Activated naive CD4-positive, alpha-beta T cell treated with anti-CD3 and anti-CD28 coated beads, Interleukin-2, amount 50 U/mL, for 72 hours (primary cell): ENCODE measurements around the gene ADARB2. TPM values are rescaled to one million over a fixed set of nuclear protein-coding genes. Genes with fewer than 3 reads are reported as not detected.

Experiments
- ATAC-seq, 2 donors: fragments of 150-1000 bp; cut with Tn5 transposase; 2 replicates each; pipeline ENCODE4 v1.10.0; 2021; ENCODE audit warnings: mild to moderate bottlenecking in 2 of 2, moderate library complexity in 2 of 2
- DNase-seq, 2 donors: peaks; one replicate each; pipeline ENCODE4 v3.0.0; 2021 to 2022; ENCODE audit warnings: low spot score in 2 of 2
- H3K27ac Mint-ChIP-seq, 2 donors: one replicate each; pipeline ENCODE4 v1.8.0; 2022; ENCODE audit warnings: mild to moderate bottlenecking in 2 of 2, mixed read lengths in 2 of 2
- H3K36me3 Mint-ChIP-seq, 2 donors: one replicate each; pipeline ENCODE4 v1.8.0; 2022; ENCODE audit warnings: mixed read lengths in 2 of 2
- H3K9me3 Mint-ChIP-seq, 2 donors: one replicate each; pipeline ENCODE4 v1.8.0; 2022; ENCODE audit warnings: mixed read lengths in 2 of 2
- total RNA-seq, 2 donors: library from RNA; stranded (reverse); gene quantifications; one replicate each; pipeline ENCODE4 v1.2.3, GENCODE V29; 2022

The ADARB2 gene
- total RNA-seq, 2 donors from 2014 or later = 0.27 TPM; not detected in 1

GRCh38 chr10:1569208-1569607 is 168.1 kb downstream of the ADARB2 start:
- H3K27ac Mint-ChIP-seq = no peak overlapping the region
- ATAC-seq (no peak), DNase-seq (no peak)
- peaks cover 0 to 9% of the 10 kb centered on the region in 2 donors for H3K36me3 Mint-ChIP-seq
- peaks cover 9 to 12% of the 10 kb centered on the region in 2 donors for H3K9me3 Mint-ChIP-seq

DNA sequence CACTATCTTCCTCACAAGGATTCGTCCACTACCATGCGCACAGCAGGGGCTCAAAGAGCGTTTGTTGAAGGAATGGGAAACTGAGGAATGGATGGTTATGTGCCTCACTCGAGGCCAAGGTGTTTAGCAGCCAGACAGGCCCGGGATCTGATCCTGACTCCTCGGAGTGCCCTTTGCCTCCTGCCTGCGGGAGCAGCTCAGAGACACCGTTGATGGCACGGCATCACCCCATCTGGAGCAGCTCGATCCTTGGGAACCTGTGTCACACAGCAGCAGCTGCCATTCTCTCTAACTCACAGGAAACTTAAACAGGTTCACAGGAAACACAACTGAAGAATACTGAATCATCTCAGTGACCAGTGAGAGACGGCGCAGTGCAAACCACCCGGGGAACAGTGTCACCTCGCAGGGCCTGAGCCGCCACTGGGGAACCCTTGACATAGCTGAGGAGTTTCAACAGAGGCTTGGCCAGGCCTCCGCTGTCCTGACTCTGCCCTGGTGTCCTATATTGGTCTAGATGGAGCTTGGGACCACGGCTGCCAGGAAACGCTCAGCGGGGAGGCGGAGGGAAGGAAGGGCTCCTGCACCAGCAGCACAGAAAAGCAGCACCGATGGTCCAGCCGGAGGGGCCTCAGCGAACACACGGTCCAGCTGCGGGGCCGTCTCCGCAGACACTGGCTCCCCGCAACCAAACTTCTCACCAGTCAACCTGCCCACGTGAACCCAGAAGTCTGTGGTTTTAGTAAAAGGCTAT is 169.4 kb downstream of the ADARB2 start:
- Mint-ChIP-seq H3K36me3 (peaks cover 0 to 9% of the 10 kb centered on the region in 2 donors), H3K27ac (no peak overlapping the region), H3K9me3 (peaks cover 9 to 12% of the 10 kb centered on the region in 2 donors)
- ATAC-seq = no peak
- DNase-seq = peak in 1 of 2 donors; percentile 30

GRCh38 chr10:1567152-1567551 is 170.2 kb downstream of the ADARB2 start:
- no peak overlapping the region for H3K27ac Mint-ChIP-seq
- DNase-seq = peak in 1 of 2 donors; percentile 39
- no peak for ATAC-seq
- H3K9me3 Mint-ChIP-seq = peaks cover 9 to 10% of the 10 kb centered on the region in 2 donors
- peaks cover 0 to 9% of the 10 kb centered on the region in 2 donors for H3K36me3 Mint-ChIP-seq

- H3K36me3 Mint-ChIP-seq = no peaks in the 10 kb centered on the region
These were observed 172.5 kb downstream of the ADARB2 start for GRCh38 chr10:1564791-1565190.

GRCh38 chr10:1563028-1563427 is 174.3 kb downstream of the ADARB2 start:
- DNase-seq (no peak), ATAC-seq (no peak)
- no peak overlapping the region for H3K27ac Mint-ChIP-seq
- H3K36me3 Mint-ChIP-seq = no peaks in the 10 kb centered on the region
- no peaks in the 10 kb centered on the region for H3K9me3 Mint-ChIP-seq

More at GRCh38 chr10:1564791-1565190, 172.5 kb downstream of the ADARB2 start:
- ATAC-seq (no peak), DNase-seq (no peak)
- Mint-ChIP-seq H3K9me3 (no peaks in the 10 kb centered on the region), H3K27ac (no peak overlapping the region)

DNA sequence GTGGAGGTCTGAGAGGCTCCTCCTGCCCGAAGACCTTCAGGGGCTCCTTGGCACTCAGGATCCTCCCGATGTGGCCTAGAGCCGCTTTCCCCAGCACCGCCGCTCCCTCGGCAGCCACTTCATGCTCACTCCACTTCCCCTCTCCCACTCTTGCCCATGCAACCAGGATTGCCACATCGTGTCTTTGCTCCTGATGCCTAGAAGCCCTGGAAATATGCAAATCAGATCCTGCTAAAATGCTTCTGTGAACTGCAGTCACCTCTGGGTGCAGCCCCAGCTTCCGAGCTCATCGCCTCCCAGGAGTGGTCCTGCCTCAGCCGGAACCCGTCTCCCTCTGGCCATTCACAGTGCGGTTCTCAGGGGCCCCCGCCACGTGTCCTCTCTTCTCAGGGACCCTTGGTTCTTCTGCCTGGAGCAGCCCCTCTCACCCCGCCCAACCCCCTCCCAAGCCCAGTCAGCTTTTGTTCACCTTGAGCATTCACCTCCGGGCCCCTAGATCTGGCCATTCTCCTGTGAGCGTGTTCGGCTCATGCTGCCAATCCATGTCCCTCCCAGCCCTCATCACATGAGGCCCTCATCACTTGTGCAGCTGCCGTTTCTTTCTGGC is 175.5 kb downstream of the ADARB2 start:
- Mint-ChIP-seq H3K9me3 (no peaks in the 10 kb centered on the region), H3K27ac (no peak overlapping the region), H3K36me3 (no peaks in the 10 kb centered on the region)
- no peak for DNase-seq
- no peak for ATAC-seq

DNA sequence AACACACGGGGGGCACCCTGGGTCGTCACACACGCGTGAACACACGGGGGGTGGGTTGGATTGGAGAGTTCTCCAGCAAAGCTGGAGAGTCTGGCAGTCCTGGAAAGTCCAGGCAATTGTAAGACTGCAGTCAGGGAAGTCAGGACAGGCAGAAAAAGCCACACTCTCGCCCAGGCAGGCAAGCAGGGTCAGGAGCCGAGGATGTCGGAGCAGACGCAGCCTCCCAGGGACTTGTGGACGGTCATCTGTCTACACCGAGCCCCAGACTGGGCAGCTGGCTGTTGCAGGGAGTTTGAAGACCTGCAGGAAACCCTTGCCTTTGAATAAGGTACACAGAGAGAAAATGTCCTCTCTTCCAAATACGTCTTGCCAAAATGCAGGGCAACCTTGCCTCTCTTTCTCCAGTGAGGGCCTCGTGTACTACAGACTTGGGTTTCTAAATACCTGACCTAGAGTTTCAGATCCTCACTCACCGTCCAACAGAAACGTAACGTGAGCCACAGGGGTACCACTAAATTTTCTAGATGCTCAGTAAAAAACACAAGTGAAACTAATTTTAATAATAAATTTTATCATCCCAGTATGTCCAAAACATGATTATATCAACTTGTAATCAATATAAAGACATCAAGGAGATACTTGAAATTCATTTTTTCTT is 176.7 kb downstream of the ADARB2 start:
- Mint-ChIP-seq H3K9me3 (no peaks in the 10 kb centered on the region), H3K27ac (no peak overlapping the region), H3K36me3 (no peaks in the 10 kb centered on the region)
- DNase-seq (no peak), ATAC-seq (no peak)

DNA sequence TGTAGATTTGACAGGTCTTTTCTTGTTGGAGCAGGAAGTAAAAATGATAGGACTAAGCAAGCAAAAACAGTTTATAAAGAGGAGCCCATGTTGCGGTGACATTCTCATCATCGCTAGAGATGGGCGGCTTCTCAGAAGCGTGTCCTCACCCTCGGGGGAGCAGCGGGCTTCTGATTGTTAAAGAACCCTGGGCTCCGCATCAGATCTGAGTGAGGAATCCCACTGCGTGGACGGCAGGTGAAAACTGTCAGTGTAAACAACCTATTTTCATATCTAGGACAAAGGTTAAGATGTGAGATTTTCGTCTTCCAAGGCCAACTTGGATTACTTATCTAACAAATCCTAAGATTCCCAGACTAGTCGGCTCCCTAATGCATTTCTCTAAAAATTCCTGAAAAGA is 177.6 kb downstream of the ADARB2 start:
- no peak for DNase-seq
- H3K36me3 Mint-ChIP-seq = no peaks in the 10 kb centered on the region
- ATAC-seq = no peak
- no peak overlapping the region for H3K27ac Mint-ChIP-seq
- H3K9me3 Mint-ChIP-seq = no peaks in the 10 kb centered on the region

DNA sequence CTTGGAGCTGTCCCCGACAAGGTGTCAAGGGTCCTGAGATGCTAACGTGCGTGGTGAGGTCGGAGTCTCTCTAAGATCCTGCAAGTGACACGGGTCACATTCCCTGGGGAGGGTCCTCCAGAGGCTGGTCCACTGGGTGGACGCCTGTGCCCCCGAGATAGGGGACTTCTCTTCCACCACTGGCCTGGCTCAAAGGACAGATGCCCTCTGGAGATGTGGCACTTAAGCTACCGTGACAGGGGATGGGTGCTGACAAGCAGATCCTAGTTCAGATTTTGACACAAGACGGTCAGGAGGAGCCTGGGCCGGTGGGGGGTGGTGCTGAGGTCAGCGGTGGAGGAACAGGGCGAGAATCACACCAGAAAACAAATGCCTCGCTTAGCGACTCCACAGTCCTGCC is 178.0 kb downstream of the ADARB2 start:
- no peaks in the 10 kb centered on the region for H3K9me3 Mint-ChIP-seq
- H3K36me3 Mint-ChIP-seq = no peaks in the 10 kb centered on the region
- ATAC-seq (no peak), DNase-seq (no peak)
- no peak overlapping the region for H3K27ac Mint-ChIP-seq

- DNase-seq (no peak), ATAC-seq (no peak)
- Mint-ChIP-seq H3K27ac (no peak overlapping the region), H3K36me3 (no peaks in the 10 kb centered on the region), H3K9me3 (no peaks in the 10 kb centered on the region)
These were observed 178.4 kb downstream of the ADARB2 start for GRCh38 chr10:1558906-1559305.

GRCh38 chr10:1557081-1557480 is 180.2 kb downstream of the ADARB2 start:
- Mint-ChIP-seq H3K27ac (no peak overlapping the region), H3K36me3 (no peaks in the 10 kb centered on the region), H3K9me3 (no peaks in the 10 kb centered on the region)
- DNase-seq (no peak), ATAC-seq (no peak)

GRCh38 chr10:1556496-1556895 is 180.8 kb downstream of the ADARB2 start:
- no peaks in the 10 kb centered on the region for H3K9me3 Mint-ChIP-seq
- DNase-seq (no peak), ATAC-seq (no peak)
- no peaks in the 10 kb centered on the region for H3K36me3 Mint-ChIP-seq
- H3K27ac Mint-ChIP-seq = no peak overlapping the region

DNA sequence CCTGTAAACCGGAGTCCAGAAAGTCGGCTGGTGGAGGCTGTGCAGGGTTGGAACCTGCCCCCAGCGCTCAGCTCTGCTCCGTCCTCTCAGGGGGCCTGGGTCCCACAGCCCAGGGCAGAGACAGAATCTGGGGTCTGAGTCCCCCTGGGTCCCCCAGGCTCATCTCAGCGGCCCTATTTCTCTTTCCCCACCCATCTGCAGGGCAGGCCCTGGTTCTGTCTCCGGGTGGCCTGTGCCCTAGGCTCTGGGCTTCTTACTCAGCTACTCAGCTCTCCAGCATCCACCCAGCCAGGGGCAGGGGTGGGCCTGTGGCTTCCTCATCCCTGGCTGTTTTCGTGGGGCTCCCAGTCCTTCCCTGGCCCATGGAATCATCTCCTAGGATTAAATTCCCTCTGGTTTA is 183.4 kb downstream of the ADARB2 start:
- ATAC-seq = no peak
- Mint-ChIP-seq H3K27ac (no peak overlapping the region), H3K36me3 (no peaks in the 10 kb centered on the region), H3K9me3 (no peaks in the 10 kb centered on the region)
- DNase-seq = no peak

GRCh38 chr10:1552881-1553670 is 184.2 kb downstream of the ADARB2 start:
- H3K9me3 Mint-ChIP-seq = peaks cover 5 to 6% of the 10 kb centered on the region in 2 donors
- no peak overlapping the region for H3K27ac Mint-ChIP-seq
- DNase-seq = no peak
- H3K36me3 Mint-ChIP-seq = no peaks in the 10 kb centered on the region
- ATAC-seq = no peak

- Mint-ChIP-seq H3K36me3 (no peaks in the 10 kb centered on the region), H3K9me3 (peaks cover 6% of the 10 kb centered on the region in 2 donors), H3K27ac (no peak overlapping the region)
- DNase-seq (no peak), ATAC-seq (no peak)
These were observed 184.9 kb downstream of the ADARB2 start for GRCh38 chr10:1552406-1552805.

DNA sequence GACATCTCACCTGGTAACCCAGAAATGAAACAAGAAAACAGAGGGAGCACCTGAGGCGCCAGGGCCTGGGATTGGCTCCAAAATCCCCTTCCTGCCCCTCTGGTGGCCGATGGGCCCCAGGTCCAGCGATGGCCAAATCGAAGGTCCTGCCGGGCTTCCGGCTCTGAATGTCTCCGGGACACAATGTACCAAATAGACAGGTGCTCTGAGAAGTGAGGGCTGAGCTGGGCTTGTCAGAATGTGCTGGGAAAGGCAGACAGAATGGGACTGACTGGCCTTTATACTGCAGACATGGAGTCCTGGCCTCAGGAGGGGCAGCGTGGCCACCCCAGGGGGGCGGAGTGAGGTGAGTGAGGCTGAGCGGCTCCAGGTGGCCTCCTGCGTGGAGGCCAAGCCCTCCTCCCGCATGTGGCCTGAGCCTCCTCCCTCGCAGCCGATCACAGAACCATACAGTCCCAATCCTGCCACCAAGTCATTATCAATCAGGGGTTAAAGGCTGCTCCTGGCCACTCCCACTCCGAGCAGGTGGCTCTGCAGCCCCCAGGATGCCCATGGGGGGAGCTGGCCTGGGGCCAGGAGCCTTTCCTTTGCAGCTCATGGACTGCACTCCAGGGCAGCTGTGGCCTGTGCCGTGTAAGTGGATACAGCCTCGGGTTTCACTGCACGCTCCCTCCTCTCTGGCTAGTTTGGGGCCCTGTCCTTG is 185.5 kb downstream of the ADARB2 start:
- no peak for ATAC-seq
- DNase-seq = no peak
- Mint-ChIP-seq H3K27ac (peak overlapping the region in 1 of 2 donors; percentile 60), H3K9me3 (peaks cover 6% of the 10 kb centered on the region in 2 donors), H3K36me3 (no peaks in the 10 kb centered on the region)
